ENCODE measurements around the gene CCDC171.

Gene CCDC171

GRCh38 chr9:15966471-15966870 lies 413.6 kb downstream of the CCDC171 start:
- no peak for TF ChIP-seq CTCF (conservative IDR thresholded peaks at IDR 0.05)
- no peak overlapping the region for H3K27ac ChIP-seq

DNA sequence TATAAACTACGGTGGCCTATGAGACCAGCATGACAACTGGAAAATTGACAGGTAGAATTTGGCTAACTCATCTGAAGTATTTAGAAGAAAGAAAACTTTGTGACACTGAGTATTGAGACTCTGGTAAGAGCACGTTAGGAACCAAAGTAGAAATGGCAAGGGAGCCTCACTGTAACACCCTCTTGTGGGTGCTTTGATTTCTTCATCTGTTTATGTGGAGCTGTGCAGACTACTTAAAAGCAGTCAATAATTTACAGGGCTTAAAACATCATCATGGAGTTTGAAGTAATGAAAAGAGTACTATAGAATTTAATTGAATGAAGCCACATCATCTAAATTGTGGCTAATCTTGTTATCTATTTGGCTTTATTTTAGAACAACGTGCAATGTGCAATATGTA lies 414.2 kb downstream of the CCDC171 start:
- peak; percentile 19; the same call in 1 of the 2 replicates for TF ChIP-seq CTCF (conservative IDR thresholded peaks at IDR 0.05)
- H3K27ac ChIP-seq = peak overlapping the region; percentile 44

GRCh38 chr9:15972760-15973159 lies 419.9 kb downstream of the CCDC171 start:
- H3K27ac ChIP-seq = no peak overlapping the region
- no peak for TF ChIP-seq CTCF (conservative IDR thresholded peaks at IDR 0.05)

- H3K27ac ChIP-seq = no peak overlapping the region
- TF ChIP-seq CTCF (conservative IDR thresholded peaks at IDR 0.05) = no peak
Measured at GRCh38 chr9:15975101-15975778, 422.4 kb downstream of the CCDC171 start.

DNA sequence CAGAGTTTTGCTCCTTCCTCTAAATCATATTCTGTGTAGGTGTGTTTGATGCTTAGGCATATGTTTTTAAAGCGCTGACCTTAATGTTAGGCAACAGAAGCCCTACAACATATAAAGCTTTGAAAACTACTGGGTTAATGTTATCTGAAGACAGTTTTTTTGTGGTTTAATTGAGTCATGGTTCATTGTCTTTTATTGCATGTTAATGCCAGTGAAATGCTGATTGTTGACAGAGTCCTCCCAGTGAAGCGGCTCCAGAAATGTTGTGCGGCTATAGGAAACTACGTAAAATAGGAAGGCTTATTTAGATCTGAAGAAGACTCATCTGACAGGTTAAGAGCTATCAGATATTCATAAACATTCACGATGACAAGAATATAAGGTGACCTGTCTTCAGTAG lies 424.6 kb downstream of the CCDC171 start:
- peak overlapping the region; percentile 53 for H3K27ac ChIP-seq
- TF ChIP-seq CTCF (conservative IDR thresholded peaks at IDR 0.05) = no peak

- H3K27ac ChIP-seq = no peak overlapping the region
- TF ChIP-seq CTCF (conservative IDR thresholded peaks at IDR 0.05) = no peak
Measured at GRCh38 chr9:15982182-15982581, 429.3 kb downstream of the CCDC171 start.

DNA sequence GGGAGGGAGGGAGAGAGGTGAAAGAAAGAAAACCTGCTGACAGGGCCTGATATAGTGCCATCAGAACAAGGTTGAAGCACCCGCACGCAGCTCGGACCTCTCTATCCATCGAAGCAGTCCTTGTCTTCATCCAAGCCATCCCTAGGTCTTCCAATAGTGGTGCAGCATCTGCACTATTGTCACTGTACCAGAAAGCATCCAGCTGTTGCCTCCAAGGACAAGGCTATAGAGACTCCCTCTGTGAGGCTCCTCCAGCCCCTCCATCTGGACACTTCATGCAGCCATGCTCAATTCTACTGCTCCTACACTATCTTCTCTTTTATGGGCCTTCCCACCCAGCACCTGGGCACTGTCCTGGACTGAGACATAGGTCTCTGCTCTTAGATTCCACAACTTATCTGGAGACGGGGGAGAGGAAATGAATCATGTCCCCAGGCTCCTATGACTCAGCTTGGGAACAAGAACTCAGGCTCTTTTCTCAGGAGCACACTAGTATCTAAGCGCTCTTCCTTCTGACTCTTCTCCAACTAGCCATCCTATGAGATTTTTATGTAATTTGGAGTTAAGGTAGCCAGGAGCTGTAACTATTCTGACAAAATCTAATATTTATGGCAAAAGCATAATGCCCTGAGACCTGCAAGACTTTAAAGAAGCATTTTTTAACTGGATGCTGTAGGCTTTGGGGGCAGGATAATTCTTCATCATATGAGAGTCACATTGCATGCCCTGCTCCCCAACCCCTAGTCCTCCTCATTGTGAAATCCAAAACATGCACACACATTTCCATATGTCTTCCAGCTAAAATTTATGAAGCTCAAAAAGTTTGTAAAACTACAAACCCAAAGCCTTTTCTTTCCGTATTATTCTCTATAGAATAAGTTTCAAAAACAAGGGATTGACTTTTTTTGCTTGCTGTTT lies 446.8 kb downstream of the CCDC171 start:
- no peak overlapping the region for H3K27ac ChIP-seq
- TF ChIP-seq CTCF (conservative IDR thresholded peaks at IDR 0.05) = no peak
